ENCODE measurements around the gene RPL41.
"Not testable (repeated sequence)": the region's sequence is repeated elsewhere in the genome, so short reads cannot be mapped to it uniquely, and the experiment has no call there.

The RPL41 gene

GRCh38 chr12:56103823-56104108, 12.7 kb upstream of the RPL41 start:
- DNase-seq, result no peak

- peak; percentile 83 for DNase-seq
Measured at GRCh38 chr12:56104109-56104814, 12.2 kb upstream of the RPL41 start, which contains the start of gene PA2G4. PA2G4 (plus strand) TSS chr12:56104559; CDS start chr12:56104738, 179 bp downstream.

- DNase-seq, result no peak
Measured at GRCh38 chr12:56104815-56105608, 11.4 kb upstream of the RPL41 start.

GRCh38 chr12:56105609-56105902, 10.9 kb upstream of the RPL41 start:
- DNase-seq, result no peak

- DNase-seq, result no peak
Measured at GRCh38 chr12:56107242-56107641, 9.2 kb upstream of the RPL41 start.

GRCh38 chr12:56110571-56110970, 5.9 kb upstream of the RPL41 start:
- DNase-seq, result no peak

- DNase-seq, result no peak
Measured at GRCh38 chr12:56114084-56114483, 2.3 kb upstream of the RPL41 start.

GRCh38 chr12:56115329-56115728, 1.1 kb upstream of the RPL41 start:
- no peak for DNase-seq

- not testable (repeated sequence) for DNase-seq
Measured at GRCh38 chr12:56117082-56117706, 761 bp downstream of the RPL41 start.

GRCh38 chr12:56117778-56118687, 1.6 kb downstream of the RPL41 start, which contains the start of gene ZC3H10:
ZC3H10 (plus strand) TSS chr12:56118266; CDS start chr12:56120563, 2,297 bp downstream.
- peak; percentile 86 for DNase-seq

GRCh38 chr12:56118688-56119357, 2.4 kb downstream of the RPL41 start:
- no peak for DNase-seq

- DNase-seq, result no peak
Measured at GRCh38 chr12:56119361-56119796, 2.9 kb downstream of the RPL41 start.

- DNase-seq, result no peak
Measured at GRCh38 chr12:56120158-56120846, 3.9 kb downstream of the RPL41 start.

GRCh38 chr12:56121204-56121870, 4.9 kb downstream of the RPL41 start:
- DNase-seq, result no peak

- DNase-seq, result no peak
Measured at GRCh38 chr12:56122637-56123036, 6.2 kb downstream of the RPL41 start.

- no peak for DNase-seq
Measured at GRCh38 chr12:56124133-56124532, 7.7 kb downstream of the RPL41 start.

- no peak for DNase-seq
Measured at GRCh38 chr12:56126732-56127239, 10.4 kb downstream of the RPL41 start.

GRCh38 chr12:56127485-56127887, 11.1 kb downstream of the RPL41 start:
- DNase-seq, result no peak

GRCh38 chr12:56127888-56128669, 11.6 kb downstream of the RPL41 start, which contains the start of gene ESYT1:
ESYT1 (plus strand) TSS chr12:56128267; CDS start chr12:56128320, 53 bp downstream.
- peak; percentile 47 for DNase-seq
